HepG2 (cell line): ENCODE data around the gene UCHL3. TPM values are rescaled to one million over a fixed set of nuclear protein-coding genes. Genes with fewer than 3 reads are reported as not detected.
A peak's percentile ranks its signal among the peaks of the same experiment; 100 is the strongest.

Experiments used
- AGO2 ChIP-seq: fragments of 200-400 bp; formaldehyde crosslinking; optimal IDR thresholded peaks from 2 replicates; pipeline ENCODE3; 2017; ENCODE audit warnings: mild to moderate bottlenecking, low read depth, low read length, moderate library complexity
- BHLHE40 ChIP-seq: IDR thresholded peaks from 2 replicates; pipeline ENCODE4 v1.6.1; 2011; ENCODE audit warnings: low read length, improper control_type of control experiment
- DNMT1 ChIP-seq: sonication (generic); formaldehyde crosslinking; IDR thresholded peaks from 2 replicates; pipeline ENCODE4 v1.5.1; 2020; ENCODE audit warnings: mild to moderate bottlenecking, missing genetic modification reagents
- GFI1 ChIP-seq: sonication (generic); formaldehyde crosslinking; IDR thresholded peaks from 2 replicates; pipeline ENCODE4 v1.5.0; 2020; ENCODE audit warnings: missing genetic modification reagents, mild to moderate bottlenecking, borderline replicate concordance
- HNRNPUL1 ChIP-seq: fragments of 200-400 bp; formaldehyde crosslinking; IDR thresholded peaks from 2 replicates; pipeline ENCODE4 v1.6.1; 2017; ENCODE audit warnings: low read depth, mild to moderate bottlenecking, low read length, moderate library complexity
- ISL2 ChIP-seq: sonication (generic); formaldehyde crosslinking; IDR thresholded peaks from 2 replicates; pipeline ENCODE4 v1.5.0; 2020; ENCODE audit warnings: missing genetic modification reagents
- KAT8 ChIP-seq: IDR thresholded peaks from 2 replicates; pipeline ENCODE4 v1.6.1; 2016; ENCODE audit warnings: missing genetic modification reagents, missing compliant biosample characterization
- RFXANK ChIP-seq: IDR thresholded peaks from 2 replicates; pipeline ENCODE4 v1.6.1; 2016
- RNF2 ChIP-seq: fragments of 450-650 bp; conservative IDR thresholded peaks from 2 replicates; pipeline ENCODE4 v1.6.1; 2016; ENCODE audit warnings: low read depth
- SMARCE1 ChIP-seq: fragments of 450-650 bp; IDR thresholded peaks from 2 replicates; pipeline ENCODE4 v1.6.1; 2017; ENCODE audit warnings: borderline replicate concordance
- SOX5 ChIP-seq: IDR thresholded peaks from 2 replicates; pipeline ENCODE4 v1.6.1; 2016; ENCODE audit warnings: borderline replicate concordance
- STAT5B ChIP-seq: sonication (generic); formaldehyde crosslinking; IDR thresholded peaks from 2 replicates; pipeline ENCODE4 v1.4.0; 2020; ENCODE audit warnings: missing genetic modification reagents
- TCF12 ChIP-seq, 2 experiments: fragments of 450-650 bp in 1 of 2; sonication (generic) in 1 of 2; formaldehyde crosslinking in 1 of 2; IDR thresholded peaks; 2 replicates each; pipeline versions ENCODE4 v1.6.1 to v1.8.0; 2017 to 2022; ENCODE audit warnings: antibody characterized with exemption in 1 of 2, mild to moderate bottlenecking in 1 of 2, missing genetic modification reagents in 1 of 2, moderate library complexity in 1 of 2
- ZNF235 ChIP-seq: sonication (generic); formaldehyde crosslinking; IDR thresholded peaks from 2 replicates; pipeline ENCODE4 v1.8.1; 2023; ENCODE audit warnings: mild to moderate bottlenecking, missing genetic modification reagents, borderline replicate concordance
- ZNF3 ChIP-seq: IDR thresholded peaks from 2 replicates; pipeline ENCODE4 v1.7.0; 2017; ENCODE audit warnings: inconsistent platforms
- ZNF329 ChIP-seq: sonication (generic); formaldehyde crosslinking; IDR thresholded peaks from 2 replicates; pipeline ENCODE4 v1.9.0; 2021; ENCODE audit warnings: low read depth, mild to moderate bottlenecking, missing genetic modification reagents
- ZNF343 ChIP-seq: sonication (generic); formaldehyde crosslinking; IDR thresholded peaks from 2 replicates; pipeline ENCODE4 v1.4.0; 2020; ENCODE audit warnings: mild to moderate bottlenecking, missing genetic modification reagents
- ZNF792 ChIP-seq: IDR thresholded peaks from 2 replicates; pipeline ENCODE4 v1.6.1; 2016
- polyA plus RNA-seq, 8 experiments: library from polyadenylated mRNA; depleted of rRNA in 3 of 8; stranded (reverse) in 7 of 8; unstranded in 1 of 8; fragments of >200 nt; fragmentation: Illumina TruSeq in 4 of 8; extraction: Trizol in 4 of 8; gene quantifications; 2 replicates each; pipeline versions ENCODE4 v1.2.1 to v1.2.3, GENCODE V29; 2011 to 2016; ENCODE audit warnings: low read depth in 4 of 8, missing spikeins in 1 of 8, mixed read lengths in 1 of 8; ENCODE audit not compliant: insufficient read depth in 1 of 8
- total RNA-seq, 5 experiments: library from RNA; depleted of rRNA; stranded (reverse); fragments of >200 nt; fragmentation: Illumina TruSeq; extraction: Trizol; gene quantifications; 2 replicates each; pipeline ENCODE4 v1.2.3, GENCODE V29; 2016; ENCODE audit warnings: low read depth in 1 of 5
- TF ChIP-seq, protein P1 (sequence below): sonication (generic); formaldehyde crosslinking; conservative IDR thresholded peaks from 2 replicates; pipeline ENCODE4 v1.5.0; 2020; ENCODE audit warnings: missing genetic modification reagents
- TF ChIP-seq, protein P2 (sequence below): IDR thresholded peaks from 2 replicates; pipeline ENCODE4 v1.4.0; 2020; ENCODE audit warnings: mild to moderate bottlenecking, missing genetic modification reagents
- TF ChIP-seq, protein P3 (sequence below): IDR thresholded peaks from 2 replicates; pipeline ENCODE4 v1.6.1; 2016; ENCODE audit warnings: mild to moderate bottlenecking
- TF ChIP-seq, protein P4 (sequence below): sonication (generic); formaldehyde crosslinking; IDR thresholded peaks from 2 replicates; pipeline ENCODE4 v1.4.0; 2020; ENCODE audit warnings: missing genetic modification reagents, borderline replicate concordance

The UCHL3 gene
- total and polyA plus RNA-seq, 2 of the 13 experiments (the other 11 are each of a cell fraction or from before 2014, with no cell fraction given) = 36.2 to 93.3 TPM

DNA sequence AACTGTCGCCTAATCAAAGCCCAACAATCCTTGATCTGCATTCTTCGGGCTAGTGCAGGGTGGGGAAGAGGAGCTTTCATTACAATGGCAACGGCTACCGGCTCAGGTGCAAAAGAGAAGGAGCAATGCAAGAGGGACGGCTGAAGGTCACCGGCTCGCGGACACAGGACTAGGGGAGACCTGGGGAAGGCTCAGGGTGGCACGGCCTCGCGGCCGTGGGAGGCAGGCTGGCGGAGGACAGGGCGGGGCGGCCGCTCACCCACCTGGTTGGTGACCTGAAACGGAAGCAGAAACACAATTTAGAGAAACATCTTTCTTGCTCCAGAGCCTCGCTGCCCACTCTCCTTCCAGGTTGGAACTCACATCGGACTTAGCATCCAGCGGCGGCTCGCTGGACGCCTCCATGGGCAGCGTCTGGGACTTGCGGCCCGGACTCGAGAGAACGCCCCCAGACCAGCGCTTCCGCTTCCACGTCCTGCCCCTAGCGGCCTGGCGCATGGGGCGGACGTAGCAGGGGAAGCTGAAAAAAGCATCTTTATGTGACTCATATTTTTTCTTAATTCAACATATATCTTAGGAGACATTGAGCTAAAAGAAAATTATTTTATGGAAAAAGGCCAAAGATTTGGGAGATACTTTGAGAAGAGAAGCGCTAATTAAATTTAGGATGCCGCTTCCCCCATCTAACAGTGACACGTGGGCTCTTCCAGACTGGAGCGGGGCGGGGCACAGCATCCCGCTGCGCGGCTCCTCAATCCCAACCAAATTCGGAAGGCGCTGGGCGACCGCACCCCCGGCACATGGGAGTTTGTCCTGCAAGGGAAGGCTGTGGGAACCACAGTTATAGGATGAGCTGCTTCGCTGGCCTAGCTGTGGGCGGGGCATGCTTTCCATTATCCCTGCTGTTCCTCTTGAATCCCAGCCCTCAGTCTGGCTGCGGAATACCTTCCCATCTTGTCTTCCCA lies 11.9 kb upstream of the UCHL3 start, which contains the start of gene COMMD6 (continued):
- TF ChIP-seq TCF12 (IDR thresholded peaks at IDR 0.05) (no peak), TCF12 (CRISPR knock-in tag; IDR thresholded peaks at IDR 0.05) (no peak), HNRNPUL1 (no peak), STAT5B (CRISPR knock-in tag) (no peak; the same call in 1 of the 2 replicates), SMARCE1 (no peak), RNF2 (peak; percentile 55; the same call in 1 of the 2 replicates), RFXANK (CRISPR knock-in tag) (0 out of 2 replicates have a peak, but pooled peaks have one; percentile 46), AGO2 (peak; percentile 30), ZNF3 (CRISPR knock-in tag) (no peak), SOX5 (CRISPR knock-in tag) (no peak), ISL2 (CRISPR knock-in tag) (0 out of 2 replicates have a peak, but pooled peaks have one; percentile 0), ZNF343 (CRISPR knock-in tag) (0 out of 2 replicates have a peak, but pooled peaks have one; percentile 77), ZNF792 (CRISPR knock-in tag) (peak; percentile 30; the same call in 1 of the 2 replicates), ZNF235 (no peak), KAT8 (CRISPR knock-in tag) (peak; percentile 82), GFI1 (peak; percentile 71), ZNF329 (CRISPR knock-in tag) (no peak), DNMT1 (CRISPR knock-in tag) (no peak), BHLHE40 (peak; percentile 90)
- TF ChIP-seq, protein P1, sequence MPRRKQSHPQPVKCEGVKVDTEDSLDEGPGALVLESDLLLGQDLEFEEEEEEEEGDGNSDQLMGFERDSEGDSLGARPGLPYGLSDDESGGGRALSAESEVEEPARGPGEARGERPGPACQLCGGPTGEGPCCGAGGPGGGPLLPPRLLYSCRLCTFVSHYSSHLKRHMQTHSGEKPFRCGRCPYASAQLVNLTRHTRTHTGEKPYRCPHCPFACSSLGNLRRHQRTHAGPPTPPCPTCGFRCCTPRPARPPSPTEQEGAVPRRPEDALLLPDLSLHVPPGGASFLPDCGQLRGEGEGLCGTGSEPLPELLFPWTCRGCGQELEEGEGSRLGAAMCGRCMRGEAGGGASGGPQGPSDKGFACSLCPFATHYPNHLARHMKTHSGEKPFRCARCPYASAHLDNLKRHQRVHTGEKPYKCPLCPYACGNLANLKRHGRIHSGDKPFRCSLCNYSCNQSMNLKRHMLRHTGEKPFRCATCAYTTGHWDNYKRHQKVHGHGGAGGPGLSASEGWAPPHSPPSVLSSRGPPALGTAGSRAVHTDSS (CRISPR knock-in tag) = no peak
- TF ChIP-seq, protein P2, sequence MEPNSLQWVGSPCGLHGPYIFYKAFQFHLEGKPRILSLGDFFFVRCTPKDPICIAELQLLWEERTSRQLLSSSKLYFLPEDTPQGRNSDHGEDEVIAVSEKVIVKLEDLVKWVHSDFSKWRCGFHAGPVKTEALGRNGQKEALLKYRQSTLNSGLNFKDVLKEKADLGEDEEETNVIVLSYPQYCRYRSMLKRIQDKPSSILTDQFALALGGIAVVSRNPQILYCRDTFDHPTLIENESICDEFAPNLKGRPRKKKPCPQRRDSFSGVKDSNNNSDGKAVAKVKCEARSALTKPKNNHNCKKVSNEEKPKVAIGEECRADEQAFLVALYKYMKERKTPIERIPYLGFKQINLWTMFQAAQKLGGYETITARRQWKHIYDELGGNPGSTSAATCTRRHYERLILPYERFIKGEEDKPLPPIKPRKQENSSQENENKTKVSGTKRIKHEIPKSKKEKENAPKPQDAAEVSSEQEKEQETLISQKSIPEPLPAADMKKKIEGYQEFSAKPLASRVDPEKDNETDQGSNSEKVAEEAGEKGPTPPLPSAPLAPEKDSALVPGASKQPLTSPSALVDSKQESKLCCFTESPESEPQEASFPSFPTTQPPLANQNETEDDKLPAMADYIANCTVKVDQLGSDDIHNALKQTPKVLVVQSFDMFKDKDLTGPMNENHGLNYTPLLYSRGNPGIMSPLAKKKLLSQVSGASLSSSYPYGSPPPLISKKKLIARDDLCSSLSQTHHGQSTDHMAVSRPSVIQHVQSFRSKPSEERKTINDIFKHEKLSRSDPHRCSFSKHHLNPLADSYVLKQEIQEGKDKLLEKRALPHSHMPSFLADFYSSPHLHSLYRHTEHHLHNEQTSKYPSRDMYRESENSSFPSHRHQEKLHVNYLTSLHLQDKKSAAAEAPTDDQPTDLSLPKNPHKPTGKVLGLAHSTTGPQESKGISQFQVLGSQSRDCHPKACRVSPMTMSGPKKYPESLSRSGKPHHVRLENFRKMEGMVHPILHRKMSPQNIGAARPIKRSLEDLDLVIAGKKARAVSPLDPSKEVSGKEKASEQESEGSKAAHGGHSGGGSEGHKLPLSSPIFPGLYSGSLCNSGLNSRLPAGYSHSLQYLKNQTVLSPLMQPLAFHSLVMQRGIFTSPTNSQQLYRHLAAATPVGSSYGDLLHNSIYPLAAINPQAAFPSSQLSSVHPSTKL (CRISPR knock-in tag) = no peak
- TF ChIP-seq, protein P3, sequence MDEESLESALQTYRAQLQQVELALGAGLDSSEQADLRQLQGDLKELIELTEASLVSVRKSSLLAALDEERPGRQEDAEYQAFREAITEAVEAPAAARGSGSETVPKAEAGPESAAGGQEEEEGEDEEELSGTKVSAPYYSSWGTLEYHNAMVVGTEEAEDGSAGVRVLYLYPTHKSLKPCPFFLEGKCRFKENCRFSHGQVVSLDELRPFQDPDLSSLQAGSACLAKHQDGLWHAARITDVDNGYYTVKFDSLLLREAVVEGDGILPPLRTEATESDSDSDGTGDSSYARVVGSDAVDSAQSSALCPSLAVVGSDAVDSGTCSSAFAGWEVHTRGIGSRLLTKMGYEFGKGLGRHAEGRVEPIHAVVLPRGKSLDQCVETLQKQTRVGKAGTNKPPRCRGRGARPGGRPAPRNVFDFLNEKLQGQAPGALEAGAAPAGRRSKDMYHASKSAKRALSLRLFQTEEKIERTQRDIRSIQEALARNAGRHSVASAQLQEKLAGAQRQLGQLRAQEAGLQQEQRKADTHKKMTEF (CRISPR knock-in tag) = peak; percentile 63
- TF ChIP-seq, protein P4, sequence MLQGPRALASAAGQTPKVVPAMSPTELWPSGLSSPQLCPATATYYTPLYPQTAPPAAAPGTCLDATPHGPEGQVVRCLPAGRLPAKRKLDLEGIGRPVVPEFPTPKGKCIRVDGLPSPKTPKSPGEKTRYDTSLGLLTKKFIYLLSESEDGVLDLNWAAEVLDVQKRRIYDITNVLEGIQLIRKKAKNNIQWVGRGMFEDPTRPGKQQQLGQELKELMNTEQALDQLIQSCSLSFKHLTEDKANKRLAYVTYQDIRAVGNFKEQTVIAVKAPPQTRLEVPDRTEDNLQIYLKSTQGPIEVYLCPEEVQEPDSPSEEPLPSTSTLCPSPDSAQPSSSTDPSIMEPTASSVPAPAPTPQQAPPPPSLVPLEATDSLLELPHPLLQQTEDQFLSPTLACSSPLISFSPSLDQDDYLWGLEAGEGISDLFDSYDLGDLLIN = no peak
